CD4-positive, alpha-beta T cell treated with Interleukin-6 for 4 hours (primary cell): Measurements from ENCODE around the gene ACOX3.

Experiments
- DNase-seq: peaks from one replicate; pipeline ENCODE4 v3.0.0-alpha.2; 2020; ENCODE audit warnings: mixed read lengths

Gene ACOX3

DNA sequence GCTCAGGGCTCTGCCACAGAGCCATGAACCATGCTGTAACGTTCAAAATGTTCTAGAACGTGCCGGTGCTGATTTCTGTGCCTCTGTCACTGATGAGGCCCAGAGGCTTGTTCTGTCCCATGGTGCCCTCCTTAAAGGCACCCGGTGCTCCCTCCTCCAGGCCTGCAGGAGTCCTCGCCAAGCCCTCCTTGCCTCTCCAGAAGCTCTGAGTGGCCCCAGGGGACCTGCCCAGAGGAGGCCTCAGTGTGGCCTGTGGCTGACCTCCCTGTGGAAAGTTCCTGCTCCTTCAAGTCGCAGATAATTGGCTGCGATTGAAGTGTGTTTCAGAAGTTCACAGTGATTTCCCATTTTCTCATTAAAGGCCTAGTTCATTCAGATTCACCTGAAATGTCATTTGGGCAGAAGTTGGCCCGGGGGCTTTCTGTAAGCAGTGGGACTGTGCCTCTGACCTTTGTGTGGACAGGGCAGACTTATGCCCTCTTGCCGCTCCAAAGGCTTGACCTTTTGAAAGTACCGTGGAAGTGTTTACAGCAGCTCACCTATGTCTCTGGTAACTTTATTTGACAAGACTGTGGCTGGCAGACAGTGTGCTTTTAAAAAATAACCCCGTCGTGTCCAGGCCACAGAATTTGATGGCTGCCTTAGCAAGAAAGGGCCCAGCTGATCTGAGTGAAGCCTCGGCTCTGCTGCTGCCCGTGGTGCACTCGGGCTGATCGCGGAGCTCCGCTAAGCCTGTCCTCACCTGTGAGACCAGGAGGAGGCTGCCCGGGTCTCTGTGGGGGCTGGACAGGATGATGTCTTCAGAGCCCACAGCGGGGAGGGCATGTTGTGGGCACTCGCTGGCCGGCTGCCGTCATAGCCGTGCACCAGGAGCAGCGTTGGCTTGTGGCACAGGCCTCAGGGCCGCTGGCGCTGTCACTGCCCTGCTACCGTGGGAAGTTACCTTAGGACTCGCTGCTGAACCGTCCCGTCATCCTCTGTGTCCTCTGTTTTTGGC is 25.4 kb upstream of the ACOX3 start:
- no peak for DNase-seq

- no peak for DNase-seq
Observed at GRCh38 chr4:8464381-8464780, 23.9 kb upstream of the ACOX3 start.

- DNase-seq = no peak
Observed at GRCh38 chr4:8463811-8464210, 23.3 kb upstream of the ACOX3 start.

- DNase-seq = no peak
Observed at GRCh38 chr4:8461616-8462015, 21.1 kb upstream of the ACOX3 start.

DNA sequence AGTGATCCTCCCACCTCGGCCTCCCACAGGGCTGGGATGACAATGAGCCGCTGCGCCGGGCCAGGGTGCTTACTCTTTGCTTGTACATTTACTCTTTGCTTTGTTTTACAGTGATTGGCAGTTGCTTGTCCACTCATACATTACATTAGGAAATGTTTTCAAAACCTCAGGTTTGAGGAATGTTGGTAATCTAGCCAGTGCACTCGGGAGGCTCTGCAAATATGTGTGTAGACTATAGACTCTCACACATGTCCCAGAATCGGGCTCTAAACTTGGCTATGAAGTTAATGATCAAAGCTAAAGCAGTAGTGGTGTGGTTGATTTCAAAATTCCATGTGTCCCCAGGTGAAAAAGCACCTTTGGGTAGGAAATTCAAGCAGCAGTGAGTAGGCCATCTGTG is 20.6 kb upstream of the ACOX3 start:
- DNase-seq = no peak

GRCh38 chr4:8459867-8460445 is 19.4 kb upstream of the ACOX3 start:
- no peak for DNase-seq

- no peak for DNase-seq
Observed at GRCh38 chr4:8457646-8458252, 17.2 kb upstream of the ACOX3 start.

DNA sequence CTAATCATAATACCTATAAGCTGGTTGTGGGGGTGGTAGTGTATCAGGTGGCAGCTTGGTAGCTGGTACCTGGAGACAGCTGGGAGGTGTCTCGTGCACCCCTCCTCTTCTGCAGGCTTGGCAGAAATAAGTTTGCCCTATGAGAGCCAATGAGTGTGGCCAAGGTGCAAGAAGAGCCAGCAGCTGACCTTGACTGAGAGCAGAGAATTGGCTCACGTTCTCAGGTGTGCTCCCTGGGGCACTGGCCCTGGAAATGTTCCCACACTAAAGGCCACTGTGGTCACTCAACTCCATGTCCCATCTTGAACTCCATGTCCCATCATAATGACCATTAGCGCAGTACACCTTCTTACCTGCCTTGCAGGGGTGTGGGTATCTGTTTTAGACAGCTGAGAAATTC is 13.4 kb upstream of the ACOX3 start:
- no peak for DNase-seq

GRCh38 chr4:8451440-8452182 is 11.1 kb upstream of the ACOX3 start:
- no peak for DNase-seq

GRCh38 chr4:8446122-8446521 is 5.6 kb upstream of the ACOX3 start:
- DNase-seq = no peak

- no peak for DNase-seq
Observed at GRCh38 chr4:8443801-8444200, 3.3 kb upstream of the ACOX3 start.

DNA sequence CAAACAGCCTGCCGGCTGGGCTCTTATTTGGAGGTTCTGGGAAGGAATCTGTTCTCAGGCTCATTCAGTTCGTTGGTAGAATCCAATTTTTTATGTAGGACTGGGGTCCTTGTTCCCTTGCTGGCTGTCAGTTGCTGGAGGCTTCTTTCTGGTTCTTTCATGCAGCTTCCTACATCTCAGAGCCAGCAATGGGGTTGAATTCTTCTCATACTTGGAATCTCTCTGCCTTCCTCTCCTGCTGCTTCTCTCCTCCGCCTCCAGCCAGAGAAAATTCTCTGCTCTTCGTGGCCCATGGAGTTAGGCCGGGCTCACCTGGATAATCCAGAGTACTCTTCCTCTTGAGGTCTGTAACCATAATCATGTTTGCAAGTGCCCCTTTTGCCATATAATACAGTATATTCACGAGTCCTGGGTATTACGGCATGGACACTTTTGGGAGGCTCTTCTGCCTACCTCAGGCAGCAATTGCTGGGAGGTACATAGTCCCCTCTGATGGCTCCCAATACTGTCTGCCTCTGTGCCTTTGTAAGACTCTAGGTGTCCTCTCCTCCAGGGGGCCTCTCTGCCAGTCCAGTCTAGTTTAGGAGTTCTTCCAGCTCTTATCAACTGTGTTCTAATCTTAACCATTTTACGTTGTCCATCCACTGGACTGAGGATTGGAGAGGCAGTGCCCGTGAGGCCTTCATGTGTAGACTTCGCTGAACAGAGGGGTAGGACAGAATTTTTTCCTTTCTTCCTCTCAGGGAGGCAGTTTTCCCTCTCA is 2.3 kb upstream of the ACOX3 start:
- no peak for DNase-seq

- DNase-seq = no peak
Observed at GRCh38 chr4:8441499-8442091, 1.1 kb upstream of the ACOX3 start.

DNA sequence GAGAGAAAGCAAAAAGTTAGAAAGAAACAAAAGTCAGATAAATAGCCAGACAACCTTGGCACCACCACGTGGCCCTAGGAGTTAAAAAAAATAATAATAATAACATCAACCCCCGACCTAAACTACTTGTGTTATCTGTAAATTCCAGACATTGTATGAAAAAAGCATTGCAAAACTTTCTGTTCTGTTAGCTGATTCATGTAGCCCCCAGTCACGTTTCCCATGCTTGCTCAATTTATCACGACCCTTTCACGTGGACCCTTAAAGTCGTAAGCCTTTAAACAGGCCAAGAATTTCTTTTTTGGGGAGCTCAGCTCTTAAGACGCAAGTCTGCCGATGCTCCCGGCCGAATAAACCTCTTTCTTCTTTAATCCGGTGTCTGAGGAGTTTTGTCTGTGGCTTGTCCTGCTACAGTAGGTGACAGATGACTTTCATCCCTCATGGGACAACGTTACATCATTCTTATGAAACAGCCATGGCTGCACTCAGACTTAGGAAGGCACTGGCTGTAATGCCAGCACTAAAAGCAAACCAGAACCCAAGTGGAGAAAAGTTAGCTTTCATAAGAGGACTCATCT is 520 bp downstream of the ACOX3 start:
- DNase-seq = no peak

DNA sequence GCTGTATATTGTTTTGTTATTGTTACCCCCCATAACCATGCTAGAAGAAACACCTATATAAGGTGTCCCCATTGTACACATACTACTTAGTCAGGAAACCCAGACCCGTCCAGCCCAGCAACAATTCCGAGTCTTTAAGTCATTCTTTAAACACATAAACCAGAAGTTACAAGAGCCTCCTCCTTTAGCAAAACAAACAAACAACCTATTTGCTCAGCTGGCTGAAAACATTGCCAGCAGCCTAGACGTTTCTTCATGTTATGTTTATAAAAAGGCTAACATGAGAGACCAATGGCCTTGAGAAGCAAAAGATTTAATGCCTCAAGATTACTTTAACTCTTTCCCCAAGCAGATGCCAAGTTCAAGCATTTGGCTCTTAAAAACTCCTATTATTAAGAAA is 1.4 kb downstream of the ACOX3 start:
- no peak for DNase-seq

DNA sequence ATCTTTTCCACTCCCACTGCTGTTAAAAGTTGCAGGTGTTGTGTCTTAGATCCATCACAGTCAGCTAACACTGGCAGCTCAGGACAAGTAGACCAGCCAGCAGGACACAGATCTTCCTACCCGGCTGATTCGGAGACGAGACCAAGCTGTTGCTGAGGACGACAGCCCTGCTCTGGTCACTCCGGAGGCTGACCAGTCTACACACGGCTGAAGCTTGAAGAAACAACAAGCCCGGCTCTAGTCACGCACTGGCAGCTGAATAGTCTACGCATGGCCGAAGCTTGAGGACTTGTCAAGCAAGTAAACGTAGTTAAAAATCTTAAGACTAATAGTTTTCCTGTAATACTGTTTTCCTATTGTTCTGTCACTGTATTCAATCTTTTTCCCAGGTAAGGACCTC is 1.8 kb downstream of the ACOX3 start:
- DNase-seq = no peak

GRCh38 chr4:8437281-8437680 is 3.2 kb downstream of the ACOX3 start:
- DNase-seq = no peak

DNA sequence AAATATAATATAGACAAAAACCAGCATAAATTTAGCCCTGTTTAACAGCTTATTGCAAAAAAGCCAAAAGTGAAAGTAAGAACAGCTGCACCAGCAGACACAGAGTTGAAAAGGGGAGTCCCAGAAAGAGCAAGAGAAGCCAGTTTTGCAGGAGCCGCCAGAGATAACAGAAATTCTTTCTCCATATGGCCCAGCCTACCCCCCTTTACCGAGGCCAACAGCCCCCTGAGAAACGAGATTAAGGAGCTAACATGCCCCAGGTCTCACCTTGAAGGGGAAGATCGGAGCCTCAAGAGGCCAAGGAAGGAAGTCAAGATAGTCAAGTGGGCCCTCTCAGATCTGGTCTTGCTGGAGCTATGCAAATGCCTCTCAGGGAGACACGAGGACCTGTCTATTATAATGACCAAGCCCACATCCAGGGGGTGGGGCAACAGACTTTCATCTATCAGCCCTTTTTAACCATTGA is 4.8 kb downstream of the ACOX3 start:
- peak; percentile 34 for DNase-seq

DNA sequence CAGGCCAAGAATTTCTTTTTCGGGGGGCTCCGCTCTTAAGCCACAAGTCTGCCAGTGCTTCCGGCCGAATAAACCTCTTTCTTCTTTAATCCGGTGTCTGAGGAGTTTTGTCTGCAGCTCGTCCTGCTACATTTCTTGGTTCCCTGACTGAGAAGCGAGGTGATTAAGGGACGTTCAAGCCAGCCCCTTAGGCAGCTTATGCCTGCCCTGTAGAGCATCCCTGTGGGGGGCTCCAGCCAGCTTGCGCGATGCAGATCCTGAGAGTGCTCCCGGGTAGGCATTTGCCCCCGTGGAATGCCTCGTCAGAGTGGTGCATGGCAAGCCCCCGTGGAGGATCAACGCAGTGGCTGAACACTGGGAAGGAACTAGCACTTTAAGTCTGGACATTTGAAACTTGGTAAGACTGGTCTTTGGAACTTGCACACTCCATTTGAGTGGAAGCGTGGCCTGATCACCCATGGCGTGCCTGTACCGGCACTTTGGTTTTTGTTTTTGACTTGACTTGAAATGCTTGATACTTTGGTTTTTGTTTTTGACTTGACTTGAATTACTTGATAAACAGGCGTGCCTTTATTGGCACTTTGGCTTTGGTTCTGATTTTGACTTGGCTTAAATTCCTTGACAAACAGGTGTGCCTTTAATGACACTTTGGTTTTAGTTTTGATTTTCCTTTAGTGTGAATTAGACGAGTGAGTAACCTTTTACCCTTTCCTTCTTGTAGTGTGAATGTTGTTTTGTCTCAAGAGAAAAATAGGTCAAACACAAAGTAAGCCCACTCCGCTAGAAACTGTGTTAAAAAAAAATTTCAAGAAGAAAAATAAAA is 6.1 kb downstream of the ACOX3 start:
- DNase-seq = no peak

GRCh38 chr4:8433136-8433535 is 7.4 kb downstream of the ACOX3 start:
- DNase-seq = no peak

GRCh38 chr4:8431553-8431952 is 9.0 kb downstream of the ACOX3 start:
- no peak for DNase-seq
